Measurements from ENCODE around the gene GCDH. TPM values are rescaled to one million over a fixed set of nuclear protein-coding genes. Genes with fewer than 3 reads are reported as not detected.
"Not testable (repeated sequence)": the region's sequence is repeated elsewhere in the genome, so short reads cannot be mapped to it uniquely, and the experiment has no call there.

The GCDH gene
- total RNA-seq, 1 experiment from 2014 or later = 29.7 TPM

DNA sequence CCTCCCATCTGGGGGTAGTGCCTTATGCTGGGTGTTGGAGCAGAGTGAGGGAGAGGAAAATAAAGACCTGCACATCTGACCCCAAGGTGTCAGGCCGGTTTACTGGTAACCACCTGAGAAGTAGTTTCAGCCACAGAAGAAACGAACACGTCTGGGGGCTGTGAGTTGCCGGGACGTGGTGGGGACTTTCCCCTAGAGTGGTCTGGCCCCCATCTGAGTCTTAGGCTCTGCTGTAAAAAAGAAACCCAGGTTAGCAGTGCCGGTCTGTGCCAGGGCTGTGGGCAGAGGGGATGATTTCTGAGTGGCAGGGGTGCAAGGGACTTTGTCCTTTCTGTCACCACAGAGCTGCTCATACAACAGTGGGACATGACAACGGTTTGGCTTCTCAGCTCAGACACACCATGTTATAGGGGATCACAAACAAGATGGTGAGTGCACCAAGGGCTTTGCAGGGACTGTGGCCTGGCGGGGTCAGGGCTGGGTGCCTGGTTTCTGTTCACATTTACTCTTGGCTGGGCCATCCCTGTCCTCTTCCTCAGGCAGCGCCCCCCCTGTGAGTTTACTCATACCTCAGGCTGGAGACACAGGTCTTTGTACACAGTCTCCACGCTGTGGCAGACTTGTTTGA is 9.0 kb downstream of the GCDH start:
- DNase-seq (ENCODE audit: low read depth) = no peak

DNA sequence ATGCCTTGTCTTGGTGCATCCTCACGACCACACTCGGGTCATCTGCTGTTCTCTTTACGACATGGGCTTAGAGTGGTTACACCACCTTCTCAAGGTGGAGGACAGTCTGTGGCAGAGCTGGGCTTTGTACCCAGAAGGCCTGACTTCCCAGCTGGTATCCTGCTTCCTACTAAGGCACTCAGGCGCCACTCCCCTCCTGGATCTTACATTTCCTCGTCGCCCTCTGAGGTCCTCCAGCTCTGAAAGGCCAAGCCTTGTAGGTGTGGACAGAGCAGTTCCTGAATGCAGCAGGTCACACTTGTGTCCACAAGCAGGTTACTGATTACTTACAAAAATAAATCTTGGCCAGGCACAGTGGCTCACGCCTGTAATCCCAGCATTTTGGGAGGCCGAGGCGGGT is 16.2 kb downstream of the GCDH start:
- no peak for DNase-seq (ENCODE audit: low read depth)

DNA sequence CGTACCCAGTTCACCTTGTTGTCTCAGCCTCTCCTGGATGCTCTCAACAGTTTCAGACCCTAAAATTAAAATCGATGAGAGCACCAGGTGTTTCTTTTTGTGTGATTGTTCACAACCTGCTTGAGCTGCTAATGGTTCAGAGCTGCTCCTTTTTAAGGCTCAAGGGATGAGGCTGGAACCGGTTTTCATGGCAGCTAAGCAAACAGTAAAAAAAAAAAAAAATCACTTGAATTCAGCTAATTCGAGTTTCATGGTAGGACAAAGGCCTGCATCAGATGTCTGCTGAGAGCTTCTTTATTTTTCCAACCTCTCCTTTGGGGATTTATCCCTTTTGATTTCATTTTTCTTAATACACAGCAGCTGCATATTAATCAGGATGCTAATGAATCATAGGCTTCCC is 21.6 kb downstream of the GCDH start:
- no peak for DNase-seq (ENCODE audit: low read depth)

DNA sequence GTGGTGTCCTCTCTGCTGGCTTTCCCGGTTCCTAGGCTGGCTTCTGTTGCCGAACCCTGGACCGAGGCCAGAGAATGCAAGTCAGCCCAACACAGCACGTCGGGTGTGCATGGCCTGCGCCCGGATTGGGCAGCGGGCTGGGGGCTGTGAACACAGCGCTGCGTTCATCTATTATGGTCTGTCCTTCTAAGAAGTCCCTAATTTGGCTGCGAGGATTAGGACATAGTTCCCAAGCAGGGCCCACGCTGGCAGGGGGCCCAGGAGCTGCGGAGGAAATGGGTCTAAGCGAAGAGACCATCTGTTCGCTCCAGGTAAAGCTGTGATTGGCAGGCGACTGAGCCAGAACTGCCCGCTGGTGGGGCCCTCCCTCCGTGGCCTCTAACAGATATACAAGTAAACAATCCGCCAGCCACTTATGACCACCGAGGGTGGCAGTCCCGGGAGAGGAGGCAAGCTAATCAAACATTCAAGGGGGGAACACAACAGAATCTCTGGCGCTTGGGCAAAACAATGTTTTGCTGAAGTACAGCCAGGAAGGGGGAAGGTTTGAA is 22.1 kb downstream of the GCDH start:
- DNase-seq (ENCODE audit: low read depth) = no peak

DNA sequence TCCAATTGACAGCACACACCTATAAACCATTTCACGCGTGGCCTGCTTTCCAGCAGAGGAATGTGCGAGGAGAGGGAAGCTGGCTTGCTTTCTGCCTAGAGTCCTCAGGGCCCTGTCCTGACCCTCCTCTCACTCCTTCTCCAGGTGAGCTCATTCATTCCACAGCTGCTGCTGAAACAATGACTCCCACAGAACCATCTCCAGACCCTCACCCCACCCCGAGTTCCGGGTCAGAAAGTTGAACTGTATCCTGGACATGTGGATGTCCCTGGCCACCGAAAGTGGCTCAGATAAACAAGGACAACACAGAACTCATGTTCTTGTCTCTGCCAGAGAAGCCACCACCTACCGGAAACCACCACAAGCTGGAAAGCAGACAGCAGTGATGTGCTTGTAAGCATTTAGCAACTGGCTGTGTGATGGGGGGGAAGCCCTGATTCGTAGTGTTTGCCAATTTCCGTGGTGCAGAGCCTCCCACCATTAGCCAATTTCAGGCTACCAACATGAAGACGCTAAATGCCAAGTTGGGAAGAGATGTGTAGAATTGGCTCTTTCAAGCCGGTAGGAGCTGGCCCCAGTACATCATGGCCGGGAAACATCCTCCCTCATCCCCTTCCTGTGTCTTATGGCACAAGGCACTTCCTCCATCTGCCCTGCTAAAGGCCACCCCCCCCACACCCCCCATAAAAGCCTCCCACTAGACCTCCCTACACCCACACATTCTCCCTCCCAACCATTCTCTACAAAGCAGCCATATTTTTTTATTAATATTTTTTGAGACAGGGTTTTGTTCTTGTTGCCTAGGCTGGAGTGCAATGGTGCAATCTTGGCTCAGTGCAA is 23.1 kb downstream of the GCDH start:
- DNase-seq (ENCODE audit: low read depth) = peak; percentile 26

DNA sequence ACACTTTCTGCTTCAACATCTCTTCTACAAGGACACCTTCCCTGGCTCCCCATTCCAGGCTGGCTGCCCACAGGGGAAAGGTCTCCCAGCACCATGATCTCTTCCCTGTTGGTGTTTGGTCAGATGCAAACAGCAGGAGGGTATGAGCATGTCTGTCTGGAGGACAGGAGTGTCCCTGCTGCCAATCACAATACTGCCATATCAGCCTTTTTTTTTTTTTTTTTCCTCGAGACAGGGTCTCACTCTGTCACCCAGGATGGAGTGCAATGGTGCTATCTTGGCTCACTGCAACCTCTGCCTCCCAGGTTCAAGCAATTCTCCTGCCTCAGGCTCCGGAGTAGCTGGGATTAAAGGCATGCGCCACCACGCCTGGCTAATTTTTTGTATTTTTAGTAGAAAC is 24.9 kb downstream of the GCDH start:
- DNase-seq (ENCODE audit: low read depth) = not testable (repeated sequence)

DNA sequence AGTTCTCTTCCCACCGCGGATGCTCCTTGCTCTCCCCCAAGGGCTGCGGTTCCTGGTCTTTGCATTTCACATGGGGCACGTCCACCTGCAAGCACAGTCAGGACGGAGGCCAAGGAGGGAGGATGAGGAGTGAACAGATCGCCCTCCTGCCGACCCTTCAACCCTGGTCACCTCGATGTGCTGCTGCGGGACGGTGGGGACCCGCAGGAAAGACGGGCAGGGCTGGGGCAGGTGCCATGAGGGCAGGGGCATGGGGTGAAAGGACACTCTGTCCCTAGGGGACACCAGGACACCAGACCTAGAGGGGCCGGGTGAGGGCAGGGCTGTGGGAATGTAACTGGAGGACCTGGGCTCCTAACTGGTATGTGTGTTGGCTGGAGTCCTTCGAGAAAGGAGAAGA is 27.3 kb downstream of the GCDH start:
- no peak for DNase-seq (ENCODE audit: low read depth)

DNA sequence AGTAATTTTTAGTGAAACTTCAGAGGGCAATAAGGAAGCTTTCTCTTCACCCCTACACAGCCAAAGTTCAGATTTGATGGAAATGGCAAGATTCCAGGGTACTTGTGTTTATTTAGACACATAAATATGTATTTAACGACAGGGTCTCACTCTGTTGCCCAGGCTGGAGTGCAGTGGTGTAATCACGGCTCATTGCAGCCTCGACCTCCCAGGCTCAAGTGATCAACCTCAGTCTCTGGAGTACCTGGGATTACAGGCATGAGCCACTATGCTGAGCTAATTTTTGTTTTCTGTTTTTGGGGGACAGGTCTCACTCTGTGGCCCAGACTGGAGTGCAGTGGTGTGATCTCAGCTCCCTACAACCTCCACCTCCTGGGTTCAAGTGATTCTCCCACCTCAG is 30.1 kb downstream of the GCDH start:
- no peak for DNase-seq (ENCODE audit: low read depth)

DNA sequence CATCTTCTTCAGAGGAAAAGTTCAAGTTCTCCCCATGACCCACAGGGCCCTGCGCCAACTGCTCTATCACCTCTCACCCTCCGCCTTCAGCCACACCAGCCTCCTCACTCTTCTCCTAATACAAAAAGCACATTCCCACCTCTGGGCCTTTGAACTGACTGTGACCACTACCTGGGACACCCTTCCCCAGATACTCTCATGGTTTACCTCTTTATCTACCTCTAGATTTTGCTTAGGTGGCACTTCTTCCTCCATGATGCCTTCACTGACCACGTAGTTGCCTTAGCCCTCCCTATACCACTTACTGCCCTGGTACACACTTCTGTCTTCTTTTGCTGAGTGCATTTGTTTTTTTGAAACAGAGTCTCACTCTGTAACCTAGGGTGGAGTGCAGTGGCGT is 32.0 kb downstream of the GCDH start:
- no peak for DNase-seq (ENCODE audit: low read depth)

DNA sequence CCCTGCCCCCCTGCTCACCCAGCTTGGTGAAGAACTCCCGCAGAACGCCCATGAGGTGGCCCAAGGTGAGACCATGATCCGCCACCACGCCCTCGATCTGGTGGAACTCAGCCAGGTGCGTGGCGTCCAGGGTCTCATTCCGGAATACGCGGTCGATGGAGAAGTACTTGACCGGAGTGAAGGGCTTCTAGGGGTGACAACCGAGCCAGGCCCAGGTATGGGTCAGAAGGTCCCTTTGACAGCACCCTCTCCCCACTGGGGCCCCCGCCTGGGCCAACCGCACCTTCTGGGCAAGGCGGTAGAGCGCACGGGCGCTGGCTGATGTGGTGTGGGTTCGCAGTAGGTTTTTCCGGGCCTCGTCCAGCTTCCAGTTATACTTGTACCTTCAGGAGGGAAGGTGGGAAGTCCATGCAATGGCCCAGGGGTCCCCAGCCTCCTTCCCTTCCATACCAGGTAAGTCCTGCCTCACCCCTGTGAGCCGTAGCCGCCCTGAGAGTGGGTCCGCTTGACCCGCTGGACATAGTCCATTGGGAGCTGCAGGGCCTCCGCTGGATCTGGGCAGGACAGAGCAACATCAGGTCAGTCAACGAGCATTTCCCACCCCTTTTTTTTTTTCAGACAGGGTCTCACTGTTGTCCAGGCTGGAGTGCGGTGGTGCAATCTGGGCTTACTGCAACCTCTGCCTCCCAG is 33.8 kb downstream of the GCDH start:
- no peak for DNase-seq (ENCODE audit: low read depth)

DNA sequence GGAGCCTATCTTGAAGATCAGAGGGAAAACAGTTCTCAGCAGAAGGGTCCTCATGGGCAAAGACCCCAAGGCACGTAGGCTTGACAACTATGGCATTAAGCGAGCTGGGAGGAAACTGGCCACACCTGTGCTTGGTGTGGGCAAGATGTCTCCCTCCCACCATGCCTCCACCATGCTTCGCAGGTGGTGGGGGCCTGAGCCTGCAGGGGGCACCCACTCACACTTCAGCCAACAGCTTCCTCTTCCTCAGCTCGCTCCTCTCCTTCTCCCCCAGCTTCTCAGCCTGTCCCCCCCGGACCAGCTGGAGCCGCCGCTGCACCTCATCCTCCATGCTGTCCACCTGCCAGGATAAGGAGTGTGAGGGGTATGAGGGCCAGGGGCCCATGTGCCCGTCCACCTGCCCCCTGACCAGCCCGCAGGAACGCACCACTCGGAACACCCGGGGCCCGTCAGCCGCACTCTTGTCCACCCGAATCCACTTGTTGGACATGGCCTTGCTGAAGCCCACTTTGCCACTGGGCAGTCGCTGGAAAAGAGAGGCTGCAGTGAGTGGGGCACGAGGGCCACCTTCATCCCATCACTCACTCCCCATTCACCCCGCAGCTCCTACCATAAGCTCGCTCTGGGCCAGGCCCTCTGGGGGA is 39.2 kb downstream of the GCDH start:
- DNase-seq (ENCODE audit: low read depth) = no peak

DNA sequence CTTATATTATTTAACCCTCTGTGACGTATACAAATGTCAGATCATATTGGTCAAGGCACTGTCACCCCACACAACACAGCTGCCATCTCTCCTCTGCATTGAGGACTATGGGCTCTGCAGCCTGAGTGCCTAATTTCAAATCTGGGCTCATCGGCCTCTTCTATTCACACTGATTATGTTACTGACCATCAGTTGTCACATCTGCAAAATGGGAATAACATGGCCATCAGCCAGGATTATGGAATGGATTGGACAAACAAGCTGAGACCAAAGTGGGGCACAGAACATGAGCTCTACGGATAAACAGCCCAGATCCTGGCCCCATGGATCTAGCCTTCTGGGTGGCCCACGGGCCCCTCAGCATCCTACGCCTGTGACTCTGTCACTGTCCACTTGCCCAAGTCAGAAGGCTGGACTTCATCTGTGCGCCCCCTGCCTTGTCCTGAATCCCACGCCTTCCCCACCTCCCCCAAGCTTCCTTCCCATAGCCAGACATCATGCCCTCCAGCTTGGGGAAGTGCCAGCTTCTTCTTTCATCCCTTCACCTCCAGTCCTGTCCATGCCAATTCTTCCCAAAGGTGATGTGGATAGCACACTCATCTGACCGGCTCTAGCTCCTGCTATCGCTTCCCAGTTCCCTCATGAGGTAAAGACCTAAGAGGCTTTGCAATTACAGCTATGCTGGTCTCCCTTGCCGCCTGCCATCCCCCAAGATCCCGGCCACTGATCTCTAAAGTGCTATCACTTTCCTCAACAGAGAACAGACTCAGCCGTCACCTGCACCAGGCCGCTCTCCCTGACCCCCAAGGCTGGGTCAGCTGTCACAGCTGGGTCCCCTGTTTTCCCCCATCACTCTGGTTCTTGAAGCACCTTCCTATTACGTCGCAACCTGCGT is 41.7 kb downstream of the GCDH start:
- DNase-seq (ENCODE audit: low read depth) = no peak

DNA sequence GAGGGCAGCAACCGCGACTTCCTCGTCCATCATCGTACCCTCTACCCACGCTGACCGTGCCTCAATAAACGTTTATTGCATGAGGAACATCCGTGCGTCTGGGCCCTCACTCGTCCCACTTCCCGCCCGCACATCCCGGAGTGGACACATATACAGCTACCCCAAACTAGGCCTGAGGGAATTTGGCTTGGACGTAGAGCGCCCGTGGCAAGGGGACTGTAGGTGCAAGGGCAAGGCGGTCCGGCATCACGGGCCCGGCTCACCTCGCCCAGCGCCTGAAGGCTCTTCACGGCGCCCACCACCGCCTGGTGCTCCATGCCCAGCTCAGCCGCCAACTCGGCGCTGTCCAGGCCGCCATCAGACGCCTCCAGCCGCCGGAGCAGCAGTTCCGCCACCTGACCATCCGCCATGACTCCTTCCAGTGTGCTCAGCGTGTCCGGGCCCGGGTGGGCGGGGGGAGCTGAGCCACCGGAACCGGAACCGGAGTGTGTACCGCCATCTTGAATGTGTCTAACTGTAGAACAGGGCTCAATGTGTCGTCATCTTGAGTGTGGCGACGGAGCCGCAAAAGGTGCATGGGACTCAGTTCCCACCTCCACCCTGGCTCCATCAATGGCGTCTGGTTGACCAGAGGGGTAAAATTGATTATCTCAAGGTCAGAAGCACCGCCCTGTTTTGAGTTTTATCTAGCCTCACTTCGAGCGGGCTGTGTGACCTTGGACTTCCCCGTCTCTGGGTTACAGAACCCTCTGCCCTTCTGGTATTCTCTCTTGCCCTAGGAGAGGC is 42.5 kb downstream of the GCDH start, which contains the start of gene FARSA:
FARSA (minus strand) TSS at position 425 of the 786 bp plus-strand sequence; CDS start at position 410, 15 bp downstream.
- DNase-seq (ENCODE audit: low read depth) = peak; percentile 84

DNA sequence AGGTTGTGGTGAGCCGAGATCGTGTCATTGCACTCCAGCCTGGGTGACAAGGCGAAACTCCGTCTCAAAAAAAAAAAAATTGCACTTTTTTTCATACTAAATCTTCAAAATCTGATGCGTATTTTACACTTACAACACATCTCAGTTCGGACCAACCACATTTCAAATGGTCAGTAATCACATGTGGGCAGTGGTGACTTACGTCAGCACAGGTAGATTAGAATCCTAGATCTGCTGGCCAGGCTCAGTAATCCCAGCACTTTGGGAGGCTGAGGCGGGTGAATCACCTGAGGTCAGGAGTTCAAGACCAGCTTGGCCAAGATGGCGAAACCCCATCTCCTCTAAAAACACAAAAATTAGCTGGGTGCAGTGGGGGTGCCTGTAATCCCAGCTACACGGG is 44.1 kb downstream of the GCDH start:
- no peak for DNase-seq (ENCODE audit: low read depth)

DNA sequence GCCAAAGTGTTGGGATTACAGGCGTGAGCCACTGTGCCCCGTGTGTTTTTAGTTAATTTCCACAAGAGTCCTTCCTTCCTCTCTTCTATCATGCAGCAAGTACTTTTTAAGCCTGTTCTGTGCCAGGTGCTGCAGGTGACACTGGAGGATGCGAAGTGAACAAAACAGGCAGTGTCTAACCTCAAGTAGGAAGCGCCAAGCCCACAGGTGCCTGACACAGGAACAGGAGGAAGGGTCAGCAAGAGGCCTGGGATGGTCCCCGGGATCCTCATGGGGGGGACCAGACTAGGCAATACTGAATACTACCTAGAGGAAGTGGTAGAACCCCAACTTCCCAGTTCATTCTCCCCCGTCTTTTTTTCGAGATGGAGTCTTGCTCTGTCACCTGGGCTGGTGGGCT is 45.6 kb downstream of the GCDH start:
- DNase-seq (ENCODE audit: low read depth) = no peak

DNA sequence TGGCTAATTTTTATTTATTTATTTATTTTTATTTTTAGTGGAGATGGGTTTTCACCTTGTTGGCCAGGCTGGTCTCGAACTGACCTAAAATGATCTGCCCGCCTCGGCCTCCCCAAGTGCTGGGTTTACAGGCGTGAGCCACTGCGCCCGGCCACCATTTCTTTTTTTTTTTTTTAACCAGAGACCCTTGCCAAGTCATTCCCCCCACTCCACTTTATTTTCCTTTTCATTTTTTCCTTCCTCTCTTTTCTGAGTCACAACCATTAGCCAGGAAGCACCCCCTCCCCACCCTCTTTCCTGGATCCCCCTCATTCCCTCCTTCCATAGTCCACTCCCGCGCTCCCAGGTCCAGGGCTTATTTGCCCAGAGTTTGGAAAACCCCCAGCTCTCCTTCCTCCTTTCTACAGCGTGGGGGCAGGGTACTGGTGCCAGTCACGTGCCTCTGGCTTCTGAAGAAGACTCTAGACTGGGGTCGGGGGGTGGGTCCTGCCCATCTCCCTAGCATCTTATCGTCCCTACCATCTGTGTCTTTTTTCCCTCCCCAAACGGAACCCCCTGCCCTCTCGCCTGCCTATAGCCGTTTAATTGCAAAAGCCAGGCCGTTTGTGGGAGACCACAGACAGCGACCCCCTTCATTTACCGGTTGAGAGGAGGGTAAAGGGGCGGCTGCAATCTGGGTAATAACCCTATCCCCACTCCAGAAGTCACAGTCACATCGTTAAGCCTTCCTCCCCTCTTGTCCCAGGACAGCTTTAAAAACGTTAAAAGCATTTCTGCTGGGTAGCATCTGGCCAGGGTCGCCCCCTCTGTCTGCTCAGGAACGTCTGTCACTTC is 46.4 kb downstream of the GCDH start:
- peak; percentile 34 for DNase-seq (ENCODE audit: low read depth)

DNA sequence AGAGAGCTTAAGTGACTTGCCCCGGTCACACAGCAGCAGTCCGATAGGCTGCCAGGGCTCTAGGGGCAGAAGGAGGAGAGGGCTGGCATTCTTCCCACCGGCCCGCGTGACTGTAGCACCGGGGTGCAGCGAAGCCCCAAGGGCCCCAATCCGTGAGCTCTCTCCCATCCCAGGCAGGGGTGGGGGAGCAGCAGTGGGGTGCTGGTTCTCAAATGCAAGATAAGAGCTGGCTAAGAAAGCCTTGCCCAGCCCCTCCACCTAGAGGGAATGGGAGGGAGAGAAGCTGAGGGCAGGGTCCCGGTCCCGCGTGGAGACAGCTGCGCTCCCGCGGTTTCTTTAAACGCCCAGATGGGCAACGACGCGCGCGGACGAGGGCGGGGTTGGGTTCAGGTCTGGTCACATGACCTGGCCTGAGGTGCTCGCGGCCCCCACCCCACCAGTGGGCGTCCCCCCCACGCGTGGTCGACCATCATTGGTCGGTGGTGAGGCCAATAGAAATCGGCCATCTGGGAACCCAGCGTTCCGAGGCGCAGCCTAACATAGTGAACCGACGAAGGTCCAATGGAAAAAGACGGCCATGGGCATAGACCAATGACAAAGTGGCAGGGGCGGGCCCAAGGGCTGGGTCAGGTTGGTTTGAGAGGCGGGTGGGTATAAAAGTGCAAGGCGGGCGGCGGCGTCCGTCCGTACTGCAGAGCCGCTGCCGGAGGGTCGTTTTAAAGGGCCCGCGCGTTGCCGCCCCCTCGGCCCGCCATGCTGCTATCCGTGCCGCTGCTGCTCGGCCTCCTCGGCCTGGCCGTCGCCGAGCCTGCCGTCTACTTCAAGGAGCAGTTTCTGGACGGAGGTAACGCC is 47.2 kb downstream of the GCDH start, which contains the start of gene CALR:
CALR (plus strand) TSS at position 683 of the 852 bp plus-strand sequence; CDS start at position 754, 71 bp downstream.
- DNase-seq (ENCODE audit: low read depth) = peak; percentile 99

Measured in HT1080 (cell line).